HS-5 (cell line): ENCODE data around the gene SYT15.
"Not testable (repeated sequence)": the region's sequence is repeated elsewhere in the genome, so short reads cannot be mapped to it uniquely, and the experiment has no call there.

Experiments
- DNase-seq: peaks from one replicate; pipeline ENCODE4 v3.0.0-alpha.2; 2012; ENCODE audit warnings: low read depth

SYT15 gene

GRCh38 chr10:46556515-46557318 lies 22.2 kb upstream of the SYT15 start, which contains the start of gene GPRIN2:
GPRIN2 (minus strand) TSS chr10:46556658; CDS start chr10:46550736, 5,922 bp downstream.
- no peak for DNase-seq

GRCh38 chr10:46557319-46558121 lies 21.4 kb upstream of the SYT15 start:
- DNase-seq, result no peak

GRCh38 chr10:46558122-46558391 lies 20.9 kb upstream of the SYT15 start:
- DNase-seq, result no peak

GRCh38 chr10:46558392-46559185 lies 20.3 kb upstream of the SYT15 start:
- no peak for DNase-seq

- no peak for DNase-seq
Observed at GRCh38 chr10:46559231-46559671, 19.7 kb upstream of the SYT15 start.

- DNase-seq, result no peak
Observed at GRCh38 chr10:46560381-46560780, 18.5 kb upstream of the SYT15 start.

- no peak for DNase-seq
Observed at GRCh38 chr10:46560952-46561351, 18.0 kb upstream of the SYT15 start.

GRCh38 chr10:46565591-46566332 lies 13.2 kb upstream of the SYT15 start:
- peak; percentile 45 for DNase-seq

GRCh38 chr10:46567151-46567550 lies 11.8 kb upstream of the SYT15 start:
- not testable (repeated sequence) for DNase-seq

- DNase-seq, result not testable (repeated sequence)
Observed at GRCh38 chr10:46570655-46571054, 8.3 kb upstream of the SYT15 start.

- DNase-seq, result not testable (repeated sequence)
Observed at GRCh38 chr10:46572765-46573164, 6.2 kb upstream of the SYT15 start.

GRCh38 chr10:46573314-46573713 lies 5.6 kb upstream of the SYT15 start:
- DNase-seq, result not testable (repeated sequence)

GRCh38 chr10:46573884-46574283 lies 5.0 kb upstream of the SYT15 start:
- DNase-seq, result not testable (repeated sequence)

GRCh38 chr10:46577624-46578473 lies 1.1 kb upstream of the SYT15 start:
- DNase-seq, result not testable (repeated sequence)

- not testable (repeated sequence) for DNase-seq
Observed at GRCh38 chr10:46579378-46579777, 450 bp downstream of the SYT15 start.

GRCh38 chr10:46581997-46582396 lies 3.1 kb downstream of the SYT15 start:
- not testable (repeated sequence) for DNase-seq

GRCh38 chr10:46582568-46582967 lies 3.6 kb downstream of the SYT15 start:
- DNase-seq, result not testable (repeated sequence)

- DNase-seq, result not testable (repeated sequence)
Observed at GRCh38 chr10:46584196-46584595, 5.3 kb downstream of the SYT15 start.

- not testable (repeated sequence) for DNase-seq
Observed at GRCh38 chr10:46585246-46585645, 6.3 kb downstream of the SYT15 start.

- not testable (repeated sequence) for DNase-seq
Observed at GRCh38 chr10:46587546-46587945, 8.6 kb downstream of the SYT15 start.

GRCh38 chr10:46588221-46588620 lies 9.3 kb downstream of the SYT15 start:
- DNase-seq, result not testable (repeated sequence)
